ENCODE measurements around the gene HDAC9.

HDAC9 gene

DNA sequence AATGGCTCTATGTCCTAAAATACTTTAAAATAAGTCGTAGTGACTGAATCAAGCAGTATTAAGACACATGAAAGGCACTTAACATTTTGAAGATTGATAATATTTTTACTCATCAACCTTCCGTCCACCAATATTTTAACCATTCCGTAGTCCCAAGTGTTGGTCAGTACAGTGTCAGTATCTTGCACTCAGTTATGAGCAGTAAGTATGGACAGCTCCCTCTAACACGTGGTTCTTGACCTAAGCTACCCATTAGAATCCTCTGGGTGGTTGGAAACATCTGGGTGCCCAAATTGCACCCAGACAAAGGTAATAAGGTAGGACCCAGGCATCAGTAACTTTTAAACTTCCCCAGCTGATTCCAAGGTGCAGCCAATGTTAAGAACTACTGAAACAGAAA lies 260.2 kb downstream of the HDAC9 start:
- TF ChIP-seq, protein P1, sequence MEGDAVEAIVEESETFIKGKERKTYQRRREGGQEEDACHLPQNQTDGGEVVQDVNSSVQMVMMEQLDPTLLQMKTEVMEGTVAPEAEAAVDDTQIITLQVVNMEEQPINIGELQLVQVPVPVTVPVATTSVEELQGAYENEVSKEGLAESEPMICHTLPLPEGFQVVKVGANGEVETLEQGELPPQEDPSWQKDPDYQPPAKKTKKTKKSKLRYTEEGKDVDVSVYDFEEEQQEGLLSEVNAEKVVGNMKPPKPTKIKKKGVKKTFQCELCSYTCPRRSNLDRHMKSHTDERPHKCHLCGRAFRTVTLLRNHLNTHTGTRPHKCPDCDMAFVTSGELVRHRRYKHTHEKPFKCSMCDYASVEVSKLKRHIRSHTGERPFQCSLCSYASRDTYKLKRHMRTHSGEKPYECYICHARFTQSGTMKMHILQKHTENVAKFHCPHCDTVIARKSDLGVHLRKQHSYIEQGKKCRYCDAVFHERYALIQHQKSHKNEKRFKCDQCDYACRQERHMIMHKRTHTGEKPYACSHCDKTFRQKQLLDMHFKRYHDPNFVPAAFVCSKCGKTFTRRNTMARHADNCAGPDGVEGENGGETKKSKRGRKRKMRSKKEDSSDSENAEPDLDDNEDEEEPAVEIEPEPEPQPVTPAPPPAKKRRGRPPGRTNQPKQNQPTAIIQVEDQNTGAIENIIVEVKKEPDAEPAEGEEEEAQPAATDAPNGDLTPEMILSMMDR (IDR thresholded peaks at IDR 0.05; ENCODE audit: insufficient read depth, low read length, missing control alignments) = no peak

GRCh38 chr7:18756378-18757050 lies 261.0 kb downstream of the HDAC9 start:
- CTCF ChIA-PET = interaction anchor here (1.5 kb wide), 1 partner anchor 17 kb away, joined by 5 read pairs; no protein-coding TSS in a partner anchor
- TF ChIP-seq, protein P1 (IDR thresholded peaks at IDR 0.05; ENCODE audit: insufficient read depth, low read length, missing control alignments) = no peak
- H3K4me3 ChIP-seq (ENCODE audit: low read depth, low read length) = no peak overlapping the region
- POLR2A ChIA-PET = no interaction called here
- DNase-seq (ENCODE audit: low read depth, low spot score) = no peak

More for the DNA sequence above, 260.2 kb downstream of the HDAC9 start:
- no peak overlapping the region for H3K4me3 ChIP-seq (ENCODE audit: low read depth, low read length)
- CTCF ChIA-PET = interaction anchor here (0.8 to 1.5 kb wide), 5 partner anchors 15 to 505 kb away, joined by 3 to 5 read pairs (median 3); no protein-coding TSS in a partner anchor
- POLR2A ChIA-PET = interaction anchor here (2.3 kb wide), 1 partner anchor 362 kb away, joined by 7 read pairs; the partner anchor contains the start of gene TWIST1
- no peak for DNase-seq (ENCODE audit: low read depth, low spot score)

GRCh38 chr7:18760046-18760445 lies 264.5 kb downstream of the HDAC9 start:
- CTCF ChIA-PET = interaction anchor here (1.1 kb wide), 1 partner anchor 12 kb away, joined by 4 read pairs; no protein-coding TSS in a partner anchor
- no peak for DNase-seq (ENCODE audit: low read depth, low spot score)
- POLR2A ChIA-PET = no interaction called here

DNA sequence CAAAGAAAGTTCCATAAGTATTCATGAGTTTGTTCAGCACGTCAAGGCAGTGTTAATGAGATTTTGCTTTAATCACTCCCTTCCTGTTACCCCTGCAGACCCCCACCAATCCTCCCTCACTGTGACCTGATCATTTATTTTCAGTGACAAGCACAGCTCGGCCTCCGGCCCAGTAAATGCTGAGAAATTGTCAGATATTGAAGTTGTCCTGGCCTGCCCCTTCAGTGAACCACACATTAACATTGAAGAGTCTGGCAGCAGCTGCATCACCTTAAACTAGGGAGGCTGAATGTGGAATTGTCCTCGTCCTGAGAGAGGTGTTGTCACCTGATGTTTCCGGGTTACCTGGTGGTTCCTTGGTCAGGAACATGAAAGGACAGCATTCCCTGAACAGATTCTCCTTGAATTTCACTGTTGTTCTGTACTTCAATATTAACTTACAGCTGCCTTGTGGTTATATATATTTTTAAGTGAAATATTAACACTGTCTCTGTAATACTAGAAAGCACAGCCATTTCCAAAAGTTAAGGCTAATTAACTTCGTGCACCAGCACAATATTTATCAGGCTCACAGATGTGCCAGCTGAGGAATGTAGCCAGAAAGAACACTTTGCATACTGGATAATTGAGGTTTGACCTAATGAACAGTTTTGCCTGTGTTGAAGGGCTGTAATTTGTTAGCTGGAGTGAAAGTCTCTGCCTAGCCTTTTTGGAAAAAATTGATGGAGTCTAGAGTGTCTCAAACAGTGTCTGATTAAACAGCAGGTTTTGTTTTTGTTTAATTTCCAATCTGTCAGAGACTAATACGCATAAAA lies 265.3 kb downstream of the HDAC9 start:
- TF ChIP-seq, protein P1 (IDR thresholded peaks at IDR 0.05; ENCODE audit: insufficient read depth, low read length, missing control alignments) = no peak
- ChIA-PET POLR2A (interaction anchor here (1.1 to 1.2 kb wide), 2 partner anchors 346 to 357 kb away, joined by 3 read pairs; partner anchors contain the start of gene TWIST1), CTCF (interaction anchor here (1.1 kb wide), 1 partner anchor 11 kb away, joined by 4 read pairs; no protein-coding TSS in a partner anchor)
- no peak for DNase-seq (ENCODE audit: low read depth, low spot score)
- no peak overlapping the region for H3K4me3 ChIP-seq (ENCODE audit: low read depth, low read length)

More at GRCh38 chr7:18760046-18760445, 264.5 kb downstream of the HDAC9 start:
- TF ChIP-seq, protein P1 (IDR thresholded peaks at IDR 0.05; ENCODE audit: insufficient read depth, low read length, missing control alignments) = no peak
- no peak overlapping the region for H3K4me3 ChIP-seq (ENCODE audit: low read depth, low read length)

GRCh38 chr7:18762189-18762588 lies 266.6 kb downstream of the HDAC9 start:
- DNase-seq (ENCODE audit: low read depth, low spot score) = no peak
- TF ChIP-seq, protein P1 (IDR thresholded peaks at IDR 0.05; ENCODE audit: insufficient read depth, low read length, missing control alignments) = no peak
- POLR2A ChIA-PET = interaction anchor here (1.1 to 1.2 kb wide), 2 partner anchors 345 to 355 kb away, joined by 3 read pairs; partner anchors contain the start of gene TWIST1
- CTCF ChIA-PET = interaction anchor here (0.6 to 0.9 kb wide), 2 partner anchors 357 to 730 kb away, joined by 3 read pairs; no protein-coding TSS in a partner anchor
- no peak overlapping the region for H3K4me3 ChIP-seq (ENCODE audit: low read depth, low read length)

Measured in AG04449 (cell line).